CD14-positive monocyte (primary cell): ENCODE data around the gene AGPAT2. TPM values are rescaled to one million over a fixed set of nuclear protein-coding genes. Genes with fewer than 3 reads are reported as not detected.

ENCODE experiments used
- DNase-seq, 3 donors: peaks; one replicate each; pipeline ENCODE4 v3.0.0-alpha.2; 2011 to 2022
- H2AFZ ChIP-seq: 2 replicates; pipeline ENCODE4 v1.6.0; 2012; ENCODE audit warnings: mild to moderate bottlenecking, low read depth, low read length, inconsistent platforms; ENCODE audit not compliant: insufficient read depth, poor library complexity, severe bottlenecking
- H3K27ac ChIP-seq, 2 donors: 1 replicate in 1 of 2; 2 replicates in 1 of 2; pipeline ENCODE4 v1.5.1; 2012 to 2013; ENCODE audit warnings: low read length in 2 of 2, control low read depth in 1 of 2, inconsistent platforms in 1 of 2, low read depth in 1 of 2, mild to moderate bottlenecking in 1 of 2
- H3K27me3 ChIP-seq, 2 donors: one replicate each; pipeline versions ENCODE4 v1.6.0 to v1.6.1; 2011 to 2013; ENCODE audit warnings: low read length in 2 of 2; ENCODE audit not compliant: control insufficient read depth in 2 of 2, insufficient read depth in 2 of 2
- H3K36me3 ChIP-seq, 2 donors: replicated peaks in 1 of 2; 1 replicate in 1 of 2; 2 replicates in 1 of 2; pipeline versions ENCODE4 v1.5.1 to v1.6.1; 2012 to 2013; ENCODE audit warnings: low read length in 2 of 2, control low read depth in 1 of 2, inconsistent platforms in 1 of 2, mild to moderate bottlenecking in 1 of 2; ENCODE audit not compliant: insufficient read depth in 2 of 2, control insufficient read depth in 1 of 2
- H3K4me1 ChIP-seq, 2 donors: 1 replicate in 1 of 2; 2 replicates in 1 of 2; pipeline versions ENCODE4 v1.5.1 to v1.6.1; 2012 to 2013; ENCODE audit warnings: low read length in 2 of 2, control low read depth in 1 of 2, inconsistent platforms in 1 of 2, mild to moderate bottlenecking in 1 of 2, moderate library complexity in 1 of 2; ENCODE audit not compliant: insufficient read depth in 2 of 2, control insufficient read depth in 1 of 2
- H3K4me2 ChIP-seq: replicated peaks from 2 replicates; pipeline ENCODE3; 2012; ENCODE audit warnings: low read length, moderate library complexity, mild to moderate bottlenecking; ENCODE audit not compliant: poor library complexity, severe bottlenecking; ENCODE audit errors: extremely low read depth
- H3K4me3 ChIP-seq, 3 experiments: fragments of 200-600 bp in 1 of 3; sonication (generic) in 1 of 3; replicated peaks in 1 of 3; 1 replicate in 2 of 3; 2 replicates in 1 of 3; pipeline ENCODE4 v1.5.1; 2011 to 2013; ENCODE audit warnings: low read length in 3 of 3, mild to moderate bottlenecking in 3 of 3, control low read depth in 2 of 3, low read depth in 2 of 3, inconsistent platforms in 1 of 3, moderate library complexity in 1 of 3
- H3K79me2 ChIP-seq: 2 replicates; pipeline ENCODE4 v1.6.0; 2012; ENCODE audit warnings: mild to moderate bottlenecking, control low read depth, inconsistent platforms, low read length, moderate library complexity; ENCODE audit not compliant: insufficient read depth
- H3K9ac ChIP-seq: 2 replicates; pipeline ENCODE4 v1.6.0; 2017; ENCODE audit warnings: low read length, mild to moderate bottlenecking; ENCODE audit not compliant: insufficient read depth, poor library complexity, severe bottlenecking
- H3K9me3 ChIP-seq, 2 donors: replicated peaks in 1 of 2; 1 replicate in 1 of 2; 2 replicates in 1 of 2; pipeline versions ENCODE4 v1.5.1 to v1.6.1; 2012 to 2013; ENCODE audit warnings: low read length in 2 of 2, control low read depth in 1 of 2; ENCODE audit not compliant: control insufficient read depth in 1 of 2, insufficient read depth in 1 of 2
- H4K20me1 ChIP-seq: 2 replicates; pipeline ENCODE4 v1.6.0; 2012; ENCODE audit warnings: mild to moderate bottlenecking, low read length, control low read depth, moderate library complexity; ENCODE audit not compliant: insufficient read depth
- H3K27ac Mint-ChIP-seq, 7 donors: one replicate each; pipeline ENCODE4 v1.8.0; 2020; ENCODE audit warnings: mild to moderate bottlenecking in 7 of 7, mixed read lengths in 7 of 7, moderate library complexity in 6 of 7, inconsistent platforms in 2 of 7
- H3K27me3 Mint-ChIP-seq, 3 donors: one replicate each; pipeline ENCODE4 v1.8.0; 2021 to 2022; ENCODE audit warnings: low read depth in 3 of 3, mild to moderate bottlenecking in 3 of 3, mixed read lengths in 3 of 3, moderate library complexity in 3 of 3, inconsistent platforms in 1 of 3
- H3K36me3 Mint-ChIP-seq, 2 donors: one replicate each; pipeline ENCODE4 v1.8.0; 2020; ENCODE audit warnings: mixed read lengths in 2 of 2, inconsistent platforms in 1 of 2, mild to moderate bottlenecking in 1 of 2
- H3K4me1 Mint-ChIP-seq: one replicate; pipeline ENCODE4 v1.8.0; 2020; ENCODE audit warnings: mild to moderate bottlenecking, mixed read lengths
- H3K4me3 Mint-ChIP-seq, 2 donors: one replicate each; pipeline ENCODE4 v1.8.0; 2020; ENCODE audit warnings: mild to moderate bottlenecking in 2 of 2, mixed read lengths in 2 of 2, moderate library complexity in 1 of 2
- H3K9me3 Mint-ChIP-seq, 7 donors: one replicate each; pipeline ENCODE4 v1.8.0; 2020 to 2022; ENCODE audit warnings: mixed read lengths in 7 of 7, mild to moderate bottlenecking in 6 of 7, moderate library complexity in 6 of 7, inconsistent platforms in 2 of 7
- CTCF ChIP-seq: fragments of 200-600 bp; IDR thresholded peaks from one replicate; pipeline ENCODE4 v1.8.0; 2022; ENCODE audit warnings: antibody characterized with exemption, mild to moderate bottlenecking
- WGBS: methylation state at CpG from one replicate; pipeline ENCODE4 v1.1.5; 2013; ENCODE audit warnings: missing lambda C conversion rate; ENCODE audit not compliant: insufficient coverage; 5-methylcytosine and 5-hydroxymethylcytosine counted together
- intact Hi-C, 2 donors: fragments of 100-400 bp; cut with micrococcal nuclease; formaldehyde crosslinking; loops; one replicate each; pipeline versions ENCODE4 v1.15.0 to v1.15.1; 2023
- polyA plus RNA-seq, 3 donors: library from polyadenylated mRNA; depleted of rRNA in 1 of 3; unstranded in 2 of 3; stranded (reverse) in 1 of 3; fragments of 300-500 nt in 2 of 3; fragments of >200 nt in 1 of 3; fragmentation: Illumina TruSeq in 2 of 3; gene quantifications; 1 replicate in 2 of 3; 2 replicates in 1 of 3; pipeline ENCODE4 v1.2.3, GENCODE V29; 2012 to 2021

The AGPAT2 gene
- polyA plus RNA-seq, 3 donors, result 80.1 to 139 (median 116) TPM

GRCh38 chr9:136644593-136645351 is 42.5 kb downstream of the AGPAT2 start:
- peak overlapping the region in 2 of 3 experiments; percentile 40 to 62 for H3K4me3 ChIP-seq
- H3K27ac ChIP-seq, result peak overlapping the region; percentile 95 to 99
- Mint-ChIP-seq H3K9me3 (peaks cover 0 to 8% (median 6%) of the 10 kb centered on the region in 7 donors), H3K27ac (peak overlapping the region; percentile 90 to 96 (median 94)), H3K36me3 (peaks cover 2% of the 10 kb centered on the region in 2 donors), H3K4me3 (peak overlapping the region; percentile 62 to 68), H3K27me3 (peaks cover 22 to 56% (median 45%) of the 10 kb centered on the region in 3 donors), H3K4me1 (peaks cover 41% of the 10 kb centered on the region)
- intact Hi-C loops, result loop anchor here (5.0 kb wide), 2 partner anchors 53 to 97 kb away; partner anchors contain the start of gene NOTCH1 (in 1 of the 2)
- H3K9ac ChIP-seq, result peak overlapping the region; percentile 83
- peak overlapping the region; percentile 82 for H2AFZ ChIP-seq
- peaks cover 0 to 20% of the 10 kb centered on the region in 2 donors for H3K27me3 ChIP-seq
- peaks cover 0 to 7% of the 10 kb centered on the region in 2 donors for H3K9me3 ChIP-seq
- peak; percentile 98 for TF ChIP-seq CTCF
- no peaks in the 10 kb centered on the region for H4K20me1 ChIP-seq
- H3K79me2 ChIP-seq, result no peaks in the 10 kb centered on the region
- H3K4me1 ChIP-seq, result peaks cover 49 to 52% of the 10 kb centered on the region in 2 donors
- H3K4me2 ChIP-seq, result peak overlapping the region; percentile 73
- H3K36me3 ChIP-seq, result no peaks in the 10 kb centered on the region
- WGBS, result under 1% methylated on average over 26 of the region's 30 CpGs
- peak; percentile 91 to 97 (median 93) for DNase-seq

GRCh38 chr9:136644343-136644592 is 43.0 kb downstream of the AGPAT2 start:
- H3K79me2 ChIP-seq, result no peaks in the 10 kb centered on the region
- H3K9me3 Mint-ChIP-seq, result peaks cover 0 to 8% (median 6%) of the 10 kb centered on the region in 7 donors
- peak overlapping the region in 1 of 2 donors; percentile 62 for H3K4me3 Mint-ChIP-seq
- peak in 1 of 3 donors; percentile 92 for DNase-seq
- H3K27me3 ChIP-seq, result peaks cover 0 to 20% of the 10 kb centered on the region in 2 donors
- H3K9me3 ChIP-seq, result peaks cover 0 to 7% of the 10 kb centered on the region in 2 donors
- H3K36me3 ChIP-seq, result no peaks in the 10 kb centered on the region
- peak overlapping the region; percentile 73 for H3K4me2 ChIP-seq
- peak overlapping the region; percentile 95 to 99 for H3K27ac ChIP-seq
- WGBS, result 0% methylated on average over 10 of the region's 15 CpGs
- H2AFZ ChIP-seq, result peak overlapping the region; percentile 46
- H4K20me1 ChIP-seq, result no peaks in the 10 kb centered on the region
- no peak for TF ChIP-seq CTCF
- intact Hi-C loops, result loop anchor here in 1 of 2 donors (5.0 kb wide), 1 partner anchor 97 kb away; the partner anchor contains the start of gene NOTCH1
- H3K4me3 ChIP-seq, result peak overlapping the region in 2 of 3 experiments; percentile 29 to 62
- H3K4me1 Mint-ChIP-seq, result peaks cover 41% of the 10 kb centered on the region
- H3K27me3 Mint-ChIP-seq, result peaks cover 22 to 59% (median 47%) of the 10 kb centered on the region in 3 donors
- H3K4me1 ChIP-seq, result peaks cover 49 to 52% of the 10 kb centered on the region in 2 donors
- peak overlapping the region; percentile 83 for H3K9ac ChIP-seq
- H3K27ac Mint-ChIP-seq, result peak overlapping the region in 5 of 7 donors; percentile 90 to 96 (median 93)
- peaks cover 2% of the 10 kb centered on the region in 2 donors for H3K36me3 Mint-ChIP-seq
